GM19035 (cell line): ENCODE data around the gene MAEL.
"Not testable (repeated sequence)": the region's sequence is repeated elsewhere in the genome, so short reads cannot be mapped to it uniquely, and the experiment has no call there.

Experiments used
- ATAC-seq: cut with Tn5 transposase; IDR thresholded peaks from one replicate; pipeline ENCODE4 v1.9.1; 2021; ENCODE audit not compliant: unreplicated experiment

Gene MAEL

DNA sequence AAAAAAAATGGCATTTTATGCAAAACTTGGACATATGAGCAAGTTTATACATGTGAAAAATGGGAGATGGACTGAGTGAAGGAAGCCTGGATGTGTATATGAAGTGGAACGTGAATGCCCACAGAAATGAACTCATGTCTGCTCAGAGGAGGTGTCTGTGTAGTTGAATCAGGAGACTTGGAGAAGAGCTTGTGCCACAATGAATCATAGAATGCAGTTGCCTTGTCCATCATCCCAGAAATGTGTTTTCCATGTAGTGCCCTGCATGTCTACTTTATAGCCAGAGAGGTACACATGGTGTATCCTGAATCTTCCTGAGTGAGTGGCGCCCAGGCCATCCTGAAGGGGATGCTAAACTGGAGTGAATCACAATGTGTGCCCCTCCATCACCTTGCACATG, 11.1 kb upstream of the MAEL start:
- no peak for ATAC-seq

GRCh38 chr1:166978821-166979220, 10.3 kb upstream of the MAEL start:
- ATAC-seq = no peak

GRCh38 chr1:166980383-166980782, 8.7 kb upstream of the MAEL start:
- ATAC-seq = no peak

- ATAC-seq = no peak
Measured at GRCh38 chr1:166980818-166981217, 8.3 kb upstream of the MAEL start.

DNA sequence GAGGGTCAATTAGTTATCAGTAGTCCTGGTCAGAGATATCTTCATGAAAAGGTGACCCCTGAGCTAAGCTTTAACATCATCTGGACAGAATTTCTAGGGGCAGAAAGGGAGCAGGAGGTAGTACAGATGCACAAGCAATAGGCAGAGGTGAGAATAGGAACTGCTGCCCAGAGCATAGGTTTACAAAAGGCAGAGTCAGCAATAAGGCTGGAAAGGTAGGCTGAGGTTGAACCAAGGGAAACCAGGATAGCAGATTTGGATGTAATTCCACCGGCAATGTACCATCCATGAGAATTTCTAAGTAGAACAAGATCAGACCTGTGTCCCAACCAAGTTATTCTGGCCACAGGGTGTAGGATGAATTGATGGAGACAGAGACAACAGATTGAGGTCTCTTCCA, 7.5 kb upstream of the MAEL start:
- ATAC-seq = no peak

GRCh38 chr1:166999075-166999474, 10.0 kb downstream of the MAEL start:
- ATAC-seq = no peak

DNA sequence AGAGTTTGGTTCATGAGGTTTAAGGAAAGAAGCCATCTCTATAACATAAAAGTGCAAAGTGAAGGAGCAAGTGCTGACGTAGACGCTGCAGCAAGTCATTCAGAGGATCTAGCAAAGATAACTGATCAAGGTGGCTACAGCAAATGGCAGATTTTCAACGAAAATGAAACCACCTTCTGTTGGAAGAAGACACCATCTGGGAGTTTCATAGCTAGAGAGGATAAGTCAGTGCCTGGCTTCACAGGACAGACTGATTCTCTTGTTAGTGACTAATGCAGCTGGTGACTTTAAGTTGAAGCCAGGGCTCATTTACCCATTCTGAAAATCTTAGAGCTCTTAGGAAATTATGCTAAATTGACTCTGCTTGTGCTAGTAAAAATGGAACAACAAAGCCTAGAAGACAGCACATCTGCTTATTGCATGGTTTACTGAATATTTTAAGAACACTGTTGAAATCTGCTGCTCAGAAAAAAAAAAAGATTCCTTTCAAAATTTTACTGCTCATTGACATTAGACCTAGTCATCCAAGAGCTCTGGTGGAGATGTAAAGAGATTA, 10.5 kb downstream of the MAEL start:
- no peak for ATAC-seq

DNA sequence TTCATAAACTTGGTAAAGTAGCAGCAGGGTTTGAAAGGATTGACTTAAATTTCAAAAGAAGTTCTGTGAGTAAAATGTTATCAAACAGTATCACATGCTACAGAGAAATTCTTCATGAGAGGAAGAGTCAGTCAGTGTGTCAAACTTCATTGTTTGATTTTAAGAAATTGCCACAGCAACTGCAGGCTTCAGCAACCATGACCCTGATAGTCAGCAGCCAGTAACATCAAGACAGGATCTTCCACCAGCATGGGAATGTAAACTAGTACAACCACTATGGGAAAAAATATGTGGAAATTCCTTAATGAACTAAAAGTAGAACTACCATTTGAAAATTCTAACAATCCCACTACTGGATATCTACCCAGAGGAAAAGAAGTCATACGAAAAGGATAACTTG, 11.5 kb downstream of the MAEL start:
- no peak for ATAC-seq

GRCh38 chr1:167002354-167002753, 13.3 kb downstream of the MAEL start:
- no peak for ATAC-seq

- no peak for ATAC-seq
Measured at GRCh38 chr1:167003711-167004110, 14.6 kb downstream of the MAEL start.

GRCh38 chr1:167011560-167012191, 22.6 kb downstream of the MAEL start:
- no peak for ATAC-seq

DNA sequence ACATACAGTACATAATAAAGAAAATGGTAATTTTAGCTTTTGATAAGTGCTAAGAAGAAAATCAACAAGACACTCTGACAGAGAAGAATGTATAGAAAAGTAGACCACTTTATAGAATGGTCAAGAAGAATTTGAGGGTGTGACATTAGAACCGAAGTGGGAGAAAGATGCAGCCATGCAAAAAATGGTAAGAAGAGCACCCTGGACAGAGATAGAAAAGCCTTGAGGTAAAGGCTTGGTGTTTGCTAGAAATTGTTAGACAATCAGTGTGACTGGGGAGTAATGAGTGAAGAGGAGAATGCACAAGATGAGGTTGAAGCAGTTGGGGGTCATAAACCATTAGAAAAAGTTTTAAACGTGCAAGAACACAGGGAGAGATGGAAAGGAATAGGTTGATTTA, 23.5 kb downstream of the MAEL start:
- ATAC-seq = no peak

GRCh38 chr1:167013108-167013929, 24.2 kb downstream of the MAEL start:
- no peak for ATAC-seq

DNA sequence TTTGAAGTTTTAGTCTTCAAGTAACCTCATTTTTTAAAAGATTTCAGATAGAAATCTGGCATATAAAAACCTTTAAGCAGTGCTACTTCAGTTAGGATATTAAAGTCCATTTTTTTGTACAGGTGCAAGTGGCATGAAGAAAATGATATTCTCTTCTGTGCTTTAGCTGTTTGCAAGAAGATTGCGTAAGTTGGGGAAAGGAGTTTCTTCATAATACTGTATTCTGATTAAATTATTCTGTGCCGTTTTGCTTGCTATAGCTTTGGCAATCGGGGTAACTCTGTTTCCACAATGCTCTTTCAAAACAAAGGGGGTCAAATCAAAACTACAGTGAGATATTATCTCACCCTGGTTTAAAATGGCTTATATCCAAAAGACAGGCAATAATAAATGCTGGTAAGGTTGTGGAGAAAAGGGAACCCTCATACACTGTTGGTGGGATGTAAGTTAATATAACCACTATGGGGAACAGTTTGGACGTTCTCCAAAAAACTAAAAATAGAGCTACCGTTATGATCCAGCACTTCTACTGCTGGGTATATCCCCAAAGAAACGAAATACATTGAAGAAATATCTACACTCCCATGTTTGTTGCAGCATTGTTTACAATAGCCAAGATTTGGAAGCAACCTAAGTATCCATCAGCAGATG, 27.1 kb downstream of the MAEL start:
- ATAC-seq = no peak

DNA sequence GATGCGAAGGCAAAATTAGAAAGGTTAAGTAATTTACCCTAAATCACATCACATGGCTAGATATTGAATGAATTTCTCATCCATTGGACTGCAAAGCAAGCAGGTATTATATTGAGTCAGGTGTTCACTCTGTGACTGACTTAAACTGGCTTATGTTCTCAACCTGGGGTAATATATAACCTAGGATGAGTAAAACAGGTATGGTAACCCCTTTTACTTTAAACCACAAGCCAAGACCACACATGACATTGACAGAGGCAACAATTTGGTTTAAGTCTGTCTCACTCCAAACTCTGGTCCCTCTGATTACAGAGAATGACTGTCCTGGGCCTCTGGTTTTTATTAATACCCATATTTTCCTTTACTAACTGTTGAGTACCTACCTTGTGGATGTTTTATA, 33.3 kb downstream of the MAEL start:
- no peak for ATAC-seq

- ATAC-seq = not testable (repeated sequence)
Measured at GRCh38 chr1:167029553-167029952, 40.5 kb downstream of the MAEL start.

GRCh38 chr1:167033646-167034045, 44.6 kb downstream of the MAEL start:
- no peak for ATAC-seq

GRCh38 chr1:167043752-167044488, 54.8 kb downstream of the MAEL start:
- peak; percentile 99 for ATAC-seq

DNA sequence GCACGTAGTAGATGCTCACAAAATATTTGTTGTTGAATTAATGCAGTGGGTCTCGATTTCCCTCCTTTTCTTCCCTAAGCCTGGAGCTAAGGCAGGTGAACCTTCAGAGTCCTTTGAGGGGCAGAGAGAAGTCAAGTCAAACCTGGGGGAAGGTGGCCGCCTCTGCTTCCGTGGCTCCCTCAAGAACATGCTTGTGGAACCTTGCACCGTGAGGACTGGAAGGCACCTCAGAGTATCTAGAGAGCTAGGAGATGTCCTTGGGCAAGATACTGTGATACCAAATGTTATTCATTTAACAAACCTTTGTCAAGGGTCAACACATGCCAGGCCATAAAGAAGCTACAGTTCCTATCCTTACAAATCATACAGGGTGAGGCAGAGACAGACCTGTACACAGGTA, 62.8 kb downstream of the MAEL start:
- no peak for ATAC-seq

GRCh38 chr1:167052389-167052788, 63.3 kb downstream of the MAEL start:
- no peak for ATAC-seq

DNA sequence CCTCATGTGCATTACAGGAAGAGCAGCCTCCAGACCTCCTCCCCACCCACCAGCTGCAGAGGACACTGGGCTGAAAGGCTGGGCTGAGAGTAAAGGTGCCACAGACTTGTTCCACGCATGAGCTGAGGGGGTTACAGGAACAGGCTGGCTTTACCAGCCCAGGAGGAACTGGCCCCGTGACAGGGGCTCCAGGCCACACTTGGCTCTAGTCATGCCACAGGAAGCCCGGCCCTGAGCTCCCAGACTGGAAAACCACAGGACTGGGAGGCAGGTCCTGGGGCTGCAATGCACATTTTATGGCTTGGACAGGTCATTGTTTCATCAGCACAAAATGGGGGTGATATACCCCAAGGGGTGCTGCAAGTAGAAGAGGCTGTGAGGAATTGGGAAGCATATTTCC, 65.5 kb downstream of the MAEL start:
- no peak for ATAC-seq
